ENCODE measurements around the gene QARS1. TPM values are rescaled to one million over a fixed set of nuclear protein-coding genes. Genes with fewer than 3 reads are reported as not detected.

The QARS1 gene
- total and polyA plus RNA-seq, 4 donors = 172 to 234 (median 207) TPM

DNA sequence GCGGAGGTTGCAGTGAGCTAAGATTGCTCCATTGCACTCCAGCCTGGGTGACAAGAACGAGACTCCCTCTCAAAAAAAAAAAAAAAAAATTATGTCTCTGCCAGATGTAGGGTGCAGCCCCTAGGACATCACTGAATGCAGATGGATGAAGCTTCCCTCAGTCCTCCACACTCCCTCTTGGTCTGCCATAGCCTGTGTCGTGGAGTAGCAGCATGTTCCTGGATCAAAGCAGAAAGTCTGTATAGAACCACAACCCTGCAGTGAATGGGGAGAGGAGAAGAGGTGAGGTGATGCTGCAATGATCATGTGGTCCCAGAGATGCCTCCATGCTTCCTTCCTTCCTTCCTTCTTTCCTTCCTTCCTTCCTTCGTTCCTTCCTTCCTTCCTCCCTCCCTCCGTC, 43.6 kb upstream of the QARS1 start:
- no peak overlapping the region for H3K9ac ChIP-seq (ENCODE audit: insufficient read depth in 1 of 2, low read length in 2 of 2)
- H3K4me3 ChIP-seq = no peak overlapping the region
- WGBS, 2 donors = 52 to 64% methylated on average over 5 of the region's 5 CpGs
- H3K4me1 ChIP-seq (ENCODE audit: control insufficient read depth in 5 of 5, insufficient read depth in 5 of 5, low read length in 5 of 5) = no peaks in the 10 kb centered on the region
- H3K9me3 ChIP-seq (ENCODE audit: control insufficient read depth in 4 of 4, insufficient read depth in 3 of 4, low read length in 3 of 4) = no peaks in the 10 kb centered on the region
- DNase-seq (no peak), ATAC-seq (ENCODE audit: insufficient read depth, low FRiP score) (no peak)
- TF ChIP-seq, protein P1, sequence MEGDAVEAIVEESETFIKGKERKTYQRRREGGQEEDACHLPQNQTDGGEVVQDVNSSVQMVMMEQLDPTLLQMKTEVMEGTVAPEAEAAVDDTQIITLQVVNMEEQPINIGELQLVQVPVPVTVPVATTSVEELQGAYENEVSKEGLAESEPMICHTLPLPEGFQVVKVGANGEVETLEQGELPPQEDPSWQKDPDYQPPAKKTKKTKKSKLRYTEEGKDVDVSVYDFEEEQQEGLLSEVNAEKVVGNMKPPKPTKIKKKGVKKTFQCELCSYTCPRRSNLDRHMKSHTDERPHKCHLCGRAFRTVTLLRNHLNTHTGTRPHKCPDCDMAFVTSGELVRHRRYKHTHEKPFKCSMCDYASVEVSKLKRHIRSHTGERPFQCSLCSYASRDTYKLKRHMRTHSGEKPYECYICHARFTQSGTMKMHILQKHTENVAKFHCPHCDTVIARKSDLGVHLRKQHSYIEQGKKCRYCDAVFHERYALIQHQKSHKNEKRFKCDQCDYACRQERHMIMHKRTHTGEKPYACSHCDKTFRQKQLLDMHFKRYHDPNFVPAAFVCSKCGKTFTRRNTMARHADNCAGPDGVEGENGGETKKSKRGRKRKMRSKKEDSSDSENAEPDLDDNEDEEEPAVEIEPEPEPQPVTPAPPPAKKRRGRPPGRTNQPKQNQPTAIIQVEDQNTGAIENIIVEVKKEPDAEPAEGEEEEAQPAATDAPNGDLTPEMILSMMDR (IDR thresholded peaks at IDR 0.05; ENCODE audit: control extremely low read depth, extremely low read depth) = no peak
- H3K27ac ChIP-seq (ENCODE audit: low read depth in 1 of 2, low read length in 1 of 2) = no peak overlapping the region
- H3K36me3 ChIP-seq (ENCODE audit: control insufficient read depth in 4 of 4, insufficient read depth in 4 of 4, low read length in 4 of 4) = no peaks in the 10 kb centered on the region
- no peaks in the 10 kb centered on the region for H3K27me3 ChIP-seq (ENCODE audit: control insufficient read depth in 3 of 3, insufficient read depth in 3 of 3, low read length in 2 of 3)

DNA sequence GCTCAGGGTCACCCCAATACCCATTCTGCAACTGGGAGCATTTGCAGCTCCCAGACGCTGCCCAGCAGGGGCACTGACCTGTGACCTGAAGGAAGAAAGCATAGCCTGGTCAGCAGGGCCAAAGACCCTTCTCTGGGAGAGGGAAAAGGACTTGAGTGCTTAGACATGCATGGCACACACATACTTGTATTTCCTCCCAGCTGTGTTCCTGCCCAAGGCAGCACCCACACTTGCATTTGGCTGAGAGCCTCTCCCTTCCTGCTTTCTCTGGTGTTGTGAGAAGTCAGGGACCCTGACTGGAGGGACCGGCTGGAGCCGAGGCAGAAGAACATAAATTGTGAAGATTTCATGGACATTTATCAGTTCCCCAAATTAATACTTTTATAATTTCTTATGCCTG, 35.5 kb upstream of the QARS1 start:
- H3K4me1 ChIP-seq (ENCODE audit: control insufficient read depth in 5 of 5, insufficient read depth in 5 of 5, low read length in 5 of 5) = no peaks in the 10 kb centered on the region
- H3K36me3 ChIP-seq (ENCODE audit: control insufficient read depth in 4 of 4, insufficient read depth in 4 of 4, low read length in 4 of 4) = no peaks in the 10 kb centered on the region
- WGBS, 2 donors = 68 to 89% methylated on average over 3 of the region's 3 CpGs
- TF ChIP-seq, protein P1 (IDR thresholded peaks at IDR 0.05; ENCODE audit: control extremely low read depth, extremely low read depth) = no peak
- no peak for ATAC-seq (ENCODE audit: insufficient read depth, low FRiP score)
- H3K9me3 ChIP-seq (ENCODE audit: control insufficient read depth in 4 of 4, insufficient read depth in 3 of 4, low read length in 3 of 4) = no peaks in the 10 kb centered on the region
- H3K27me3 ChIP-seq (ENCODE audit: control insufficient read depth in 3 of 3, insufficient read depth in 3 of 3, low read length in 2 of 3) = no peaks in the 10 kb centered on the region
- no peak overlapping the region for H3K27ac ChIP-seq (ENCODE audit: low read depth in 1 of 2, low read length in 1 of 2)
- DNase-seq = no peak
- no peak overlapping the region for H3K9ac ChIP-seq (ENCODE audit: insufficient read depth in 1 of 2, low read length in 2 of 2)
- no peak overlapping the region for H3K4me3 ChIP-seq

DNA sequence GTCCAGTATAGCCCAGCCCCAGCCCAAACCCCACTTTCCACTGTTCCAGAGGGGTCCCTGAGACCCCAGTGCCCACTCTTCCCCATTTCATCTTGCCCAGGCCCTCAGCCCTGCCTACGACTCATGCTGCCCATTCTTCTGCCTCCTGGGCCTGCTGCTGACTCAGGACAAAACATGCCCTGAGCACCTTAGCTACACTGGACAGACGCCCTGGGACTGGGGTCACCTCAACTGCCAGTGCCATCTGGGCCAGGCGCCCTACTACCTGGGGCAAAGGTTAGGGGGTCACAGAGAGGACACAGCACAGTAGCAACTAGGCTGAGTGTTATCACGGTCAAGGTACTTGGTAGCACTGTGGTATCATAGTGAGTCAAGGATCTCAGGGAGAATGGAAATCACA, 30.9 kb upstream of the QARS1 start:
- H3K9me3 ChIP-seq (ENCODE audit: control insufficient read depth in 4 of 4, insufficient read depth in 3 of 4, low read length in 3 of 4) = no peaks in the 10 kb centered on the region
- peaks cover 0 to 12% (median 9%) of the 10 kb centered on the region in 5 donors for H3K4me1 ChIP-seq (ENCODE audit: control insufficient read depth in 5 of 5, insufficient read depth in 5 of 5, low read length in 5 of 5)
- no peak overlapping the region for H3K4me3 ChIP-seq
- WGBS, 2 donors = 89% methylated on average over 4 of the region's 4 CpGs
- no peak for ATAC-seq (ENCODE audit: insufficient read depth, low FRiP score)
- no peak for DNase-seq
- H3K27ac ChIP-seq (ENCODE audit: low read depth in 1 of 2, low read length in 1 of 2) = no peak overlapping the region
- no peaks in the 10 kb centered on the region for H3K27me3 ChIP-seq (ENCODE audit: control insufficient read depth in 3 of 3, insufficient read depth in 3 of 3, low read length in 2 of 3)
- TF ChIP-seq, protein P1 (IDR thresholded peaks at IDR 0.05; ENCODE audit: control extremely low read depth, extremely low read depth) = no peak
- no peak overlapping the region for H3K9ac ChIP-seq (ENCODE audit: insufficient read depth in 1 of 2, low read length in 2 of 2)
- H3K36me3 ChIP-seq (ENCODE audit: control insufficient read depth in 4 of 4, insufficient read depth in 4 of 4, low read length in 4 of 4) = peaks cover 0 to 9% (median 8%) of the 10 kb centered on the region in 4 donors

Measured in lung (tissue), 12 donors.